Stimulated activated effector memory CD8-positive, alpha-beta T cell treated with anti-CD3 and anti-CD28 coated beads, Interleukin-12 subunit alpha, Interleukin-12 subunit beta, amount 100 ng/mL, for 72 hours (primary cell): ENCODE measurements around the gene PTPRM.

Experiments used
- ATAC-seq: fragments of 150-1000 bp; cut with Tn5 transposase; 2 replicates; pipeline ENCODE4 v1.10.0; 2021
- DNase-seq, 2 donors: peaks; one replicate each; pipeline ENCODE4 v3.0.0; 2021 to 2022; ENCODE audit warnings: low spot score in 2 of 2
- H3K27ac Mint-ChIP-seq: one replicate; pipeline ENCODE4 v1.8.0; 2022; ENCODE audit warnings: mild to moderate bottlenecking, mixed read lengths
- H3K36me3 Mint-ChIP-seq: one replicate; pipeline ENCODE4 v1.8.0; 2022; ENCODE audit warnings: mild to moderate bottlenecking, mixed read lengths
- H3K4me1 Mint-ChIP-seq: one replicate; pipeline ENCODE4 v1.8.0; 2022; ENCODE audit warnings: mixed read lengths
- H3K4me3 Mint-ChIP-seq: one replicate; pipeline ENCODE4 v1.8.0; 2022; ENCODE audit warnings: mild to moderate bottlenecking, mixed read lengths
- H3K9me3 Mint-ChIP-seq: one replicate; pipeline ENCODE4 v1.8.0; 2022; ENCODE audit warnings: mixed read lengths

Gene PTPRM

DNA sequence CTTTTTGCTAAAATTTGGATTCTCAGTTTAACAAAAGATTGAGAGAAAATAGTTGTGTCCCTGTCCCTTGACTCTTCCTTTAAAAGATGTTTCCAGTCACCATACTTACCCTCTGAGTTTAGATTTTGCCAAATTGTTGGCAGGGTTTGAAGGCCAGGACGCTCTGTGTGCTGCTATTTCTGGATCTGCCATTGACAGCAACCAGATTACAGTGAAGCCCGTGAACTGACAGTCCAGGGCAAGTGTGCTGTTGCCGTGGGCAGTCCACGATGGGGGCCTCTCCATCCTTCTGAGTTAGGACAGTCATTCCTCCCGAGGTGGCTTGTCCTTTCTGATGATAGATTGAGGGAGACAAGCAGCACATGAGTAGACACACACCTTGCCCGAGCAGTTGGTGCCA lies 89.9 kb downstream of the PTPRM start:
- no peaks in the 10 kb centered on the region for H3K36me3 Mint-ChIP-seq
- H3K9me3 Mint-ChIP-seq = peaks cover 5% of the 10 kb centered on the region
- no peak for ATAC-seq
- no peak overlapping the region for H3K4me3 Mint-ChIP-seq
- no peak overlapping the region for H3K27ac Mint-ChIP-seq
- no peaks in the 10 kb centered on the region for H3K4me1 Mint-ChIP-seq
- no peak for DNase-seq

- no peaks in the 10 kb centered on the region for H3K4me1 Mint-ChIP-seq
- H3K36me3 Mint-ChIP-seq = no peaks in the 10 kb centered on the region
- ATAC-seq (no peak), DNase-seq (no peak)
- H3K27ac Mint-ChIP-seq = no peak overlapping the region
- peaks cover 5% of the 10 kb centered on the region for H3K9me3 Mint-ChIP-seq
- H3K4me3 Mint-ChIP-seq = no peak overlapping the region
Measured at GRCh38 chr18:7657937-7658336, 90.8 kb downstream of the PTPRM start.

DNA sequence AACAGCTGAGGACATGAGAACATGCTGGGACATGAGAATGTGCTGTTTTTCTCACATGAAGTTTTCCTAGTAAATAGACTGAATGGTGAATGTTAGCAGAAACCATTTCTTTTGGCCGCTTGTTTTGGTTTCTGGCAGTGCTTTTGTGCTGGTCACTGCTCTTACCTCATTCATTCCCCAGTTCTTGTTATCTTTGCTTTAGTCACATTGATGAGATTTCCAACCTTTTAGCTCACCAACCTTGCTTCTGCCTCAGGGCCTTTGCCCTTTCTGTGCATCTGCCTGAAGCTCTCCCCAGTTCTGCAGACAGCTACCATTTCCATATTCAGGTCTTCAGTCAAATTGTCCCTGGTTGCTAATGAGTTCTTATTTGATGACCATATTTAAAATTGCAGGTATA lies 91.6 kb downstream of the PTPRM start:
- Mint-ChIP-seq H3K27ac (no peak overlapping the region), H3K4me3 (no peak overlapping the region), H3K9me3 (peaks cover 5% of the 10 kb centered on the region), H3K4me1 (no peaks in the 10 kb centered on the region), H3K36me3 (no peaks in the 10 kb centered on the region)
- no peak for DNase-seq
- no peak for ATAC-seq

GRCh38 chr18:7661207-7661606 lies 94.1 kb downstream of the PTPRM start:
- H3K9me3 Mint-ChIP-seq = peaks cover 8% of the 10 kb centered on the region
- DNase-seq = no peak
- no peak for ATAC-seq
- no peaks in the 10 kb centered on the region for H3K4me1 Mint-ChIP-seq
- no peak overlapping the region for H3K27ac Mint-ChIP-seq
- H3K4me3 Mint-ChIP-seq = no peak overlapping the region
- no peaks in the 10 kb centered on the region for H3K36me3 Mint-ChIP-seq

DNA sequence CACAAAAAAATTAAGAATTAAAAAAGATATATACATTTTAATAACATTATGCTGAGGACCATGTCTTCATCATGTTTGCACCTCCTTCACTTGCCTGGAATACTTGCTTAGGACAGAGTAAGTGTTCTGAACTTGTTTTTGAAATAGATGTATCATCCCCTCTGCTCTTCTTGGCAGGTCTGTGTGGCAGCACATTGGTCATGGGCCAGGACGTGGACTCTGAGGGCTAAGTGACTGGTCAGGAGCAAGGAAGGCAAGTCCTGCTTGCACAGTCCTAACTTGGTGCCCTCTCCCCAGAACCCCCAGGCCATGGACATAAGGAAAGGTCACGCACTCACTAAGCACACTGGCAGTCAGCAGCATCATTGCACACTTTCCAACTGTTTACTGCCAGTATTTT lies 95.8 kb downstream of the PTPRM start:
- H3K4me1 Mint-ChIP-seq = no peaks in the 10 kb centered on the region
- no peaks in the 10 kb centered on the region for H3K36me3 Mint-ChIP-seq
- ATAC-seq (no peak), DNase-seq (no peak)
- H3K4me3 Mint-ChIP-seq = no peak overlapping the region
- no peak overlapping the region for H3K27ac Mint-ChIP-seq
- peaks cover 5% of the 10 kb centered on the region for H3K9me3 Mint-ChIP-seq

GRCh38 chr18:7663366-7664312 lies 96.5 kb downstream of the PTPRM start:
- no peaks in the 10 kb centered on the region for H3K4me1 Mint-ChIP-seq
- DNase-seq (no peak), ATAC-seq (no peak)
- peaks cover 5% of the 10 kb centered on the region for H3K9me3 Mint-ChIP-seq
- H3K4me3 Mint-ChIP-seq = no peak overlapping the region
- H3K36me3 Mint-ChIP-seq = no peaks in the 10 kb centered on the region
- no peak overlapping the region for H3K27ac Mint-ChIP-seq

DNA sequence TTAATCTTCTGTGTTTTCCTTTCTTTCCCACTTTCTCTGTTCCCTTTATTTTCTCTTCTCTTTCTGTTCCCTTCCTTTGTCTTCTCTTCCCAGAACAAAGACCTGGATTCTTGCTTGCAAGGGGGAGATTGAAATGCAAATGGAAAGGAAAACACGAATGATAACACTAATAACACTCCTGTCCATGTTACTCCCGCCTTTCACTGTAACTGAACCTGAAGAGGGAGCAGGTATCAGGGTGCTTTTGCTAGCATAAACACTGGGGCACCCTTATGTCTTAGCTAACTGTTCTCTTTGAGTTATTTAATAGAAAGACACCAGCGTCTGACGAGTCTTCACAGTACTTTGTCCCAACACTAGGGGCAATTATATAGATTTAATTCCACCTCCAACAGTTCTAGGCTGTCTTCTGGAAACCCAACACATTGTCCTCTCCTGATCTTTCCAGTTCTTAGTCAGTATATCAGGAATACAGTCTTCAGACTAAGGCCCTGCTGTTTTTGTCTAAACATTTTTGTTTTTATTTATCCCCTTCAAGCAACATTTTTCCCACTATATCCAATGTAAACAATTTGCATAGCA lies 99.2 kb downstream of the PTPRM start:
- DNase-seq (no peak), ATAC-seq (no peak)
- no peak overlapping the region for H3K27ac Mint-ChIP-seq
- no peak overlapping the region for H3K4me3 Mint-ChIP-seq
- peaks cover 5% of the 10 kb centered on the region for H3K4me1 Mint-ChIP-seq
- H3K36me3 Mint-ChIP-seq = no peaks in the 10 kb centered on the region
- H3K9me3 Mint-ChIP-seq = peaks cover 6% of the 10 kb centered on the region

GRCh38 chr18:7668392-7668791 lies 101.3 kb downstream of the PTPRM start:
- Mint-ChIP-seq H3K4me3 (no peak overlapping the region), H3K9me3 (peaks cover 6% of the 10 kb centered on the region), H3K4me1 (peaks cover 5% of the 10 kb centered on the region), H3K36me3 (no peaks in the 10 kb centered on the region), H3K27ac (no peak overlapping the region)
- ATAC-seq = no peak
- DNase-seq = no peak

GRCh38 chr18:7669361-7669760 lies 102.2 kb downstream of the PTPRM start:
- Mint-ChIP-seq H3K36me3 (no peaks in the 10 kb centered on the region), H3K4me3 (no peak overlapping the region), H3K4me1 (peaks cover 5% of the 10 kb centered on the region), H3K9me3 (peaks cover 6% of the 10 kb centered on the region), H3K27ac (no peak overlapping the region)
- DNase-seq = no peak
- no peak for ATAC-seq

DNA sequence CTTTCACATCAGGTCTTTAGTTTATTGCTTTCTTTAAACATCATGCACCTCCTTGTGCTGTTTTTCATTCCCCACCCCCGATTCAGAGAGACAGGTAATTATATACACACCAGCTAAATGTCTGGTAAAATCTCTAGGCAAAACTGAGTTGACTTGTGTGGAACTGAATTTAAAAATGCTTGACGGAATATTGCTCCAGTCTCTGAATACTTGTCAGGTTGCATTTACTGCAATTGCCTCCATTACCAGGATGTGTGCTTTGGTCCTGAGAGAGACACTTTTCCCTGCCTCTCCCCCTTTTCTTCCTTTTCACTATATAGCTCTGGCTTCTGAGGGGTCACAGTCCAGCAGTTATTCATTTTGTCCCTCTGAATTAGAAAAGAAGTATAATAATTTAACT lies 104.0 kb downstream of the PTPRM start:
- Mint-ChIP-seq H3K4me3 (no peak overlapping the region), H3K4me1 (peaks cover 5% of the 10 kb centered on the region), H3K36me3 (no peaks in the 10 kb centered on the region), H3K9me3 (peaks cover 4% of the 10 kb centered on the region), H3K27ac (no peak overlapping the region)
- DNase-seq (no peak), ATAC-seq (no peak)

DNA sequence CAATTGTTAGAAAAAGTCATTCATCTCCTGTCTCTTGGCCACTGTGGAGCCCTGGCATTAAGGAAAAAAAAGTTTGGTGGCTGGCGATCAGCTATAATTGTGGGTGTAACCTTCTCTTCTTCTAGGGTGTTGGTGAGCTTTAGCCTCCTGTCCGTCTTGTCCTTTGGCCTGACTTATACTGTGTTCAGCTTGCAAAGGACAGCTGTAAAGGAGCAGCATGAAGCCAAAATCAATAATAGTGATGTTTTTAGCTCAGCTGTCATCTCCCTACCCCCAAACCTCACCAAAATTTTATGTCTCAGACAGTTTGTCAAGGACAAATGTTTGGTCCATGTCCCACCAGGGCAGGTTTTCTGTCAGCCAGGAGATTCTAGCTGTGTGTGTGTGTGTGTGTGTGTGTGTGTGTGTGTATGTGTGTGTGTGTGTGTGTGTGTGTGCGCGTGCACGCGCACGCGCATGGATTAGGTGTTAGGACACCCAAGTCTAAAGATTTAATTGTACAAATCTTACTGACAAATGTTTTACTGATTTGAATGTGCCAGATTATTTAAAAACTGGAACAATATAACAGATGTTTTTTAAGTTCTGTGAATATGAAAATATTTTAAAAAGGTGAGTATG lies 109.2 kb downstream of the PTPRM start:
- no peaks in the 10 kb centered on the region for H3K36me3 Mint-ChIP-seq
- no peaks in the 10 kb centered on the region for H3K4me1 Mint-ChIP-seq
- ATAC-seq (no peak), DNase-seq (no peak)
- no peak overlapping the region for H3K27ac Mint-ChIP-seq
- no peak overlapping the region for H3K4me3 Mint-ChIP-seq
- H3K9me3 Mint-ChIP-seq = no peaks in the 10 kb centered on the region

- H3K4me1 Mint-ChIP-seq = no peaks in the 10 kb centered on the region
- no peak overlapping the region for H3K4me3 Mint-ChIP-seq
- no peaks in the 10 kb centered on the region for H3K36me3 Mint-ChIP-seq
- no peak for ATAC-seq
- no peak overlapping the region for H3K27ac Mint-ChIP-seq
- no peaks in the 10 kb centered on the region for H3K9me3 Mint-ChIP-seq
- DNase-seq = no peak
Measured at GRCh38 chr18:7677001-7677400, 109.9 kb downstream of the PTPRM start.

- no peak overlapping the region for H3K27ac Mint-ChIP-seq
- ATAC-seq = no peak
- H3K9me3 Mint-ChIP-seq = no peaks in the 10 kb centered on the region
- no peaks in the 10 kb centered on the region for H3K4me1 Mint-ChIP-seq
- no peak overlapping the region for H3K4me3 Mint-ChIP-seq
- no peak for DNase-seq
- no peaks in the 10 kb centered on the region for H3K36me3 Mint-ChIP-seq
Measured at GRCh38 chr18:7677424-7677823, 110.3 kb downstream of the PTPRM start.

- Mint-ChIP-seq H3K4me3 (no peak overlapping the region), H3K4me1 (no peaks in the 10 kb centered on the region)
Measured at GRCh38 chr18:7678389-7678788, 111.3 kb downstream of the PTPRM start.

DNA sequence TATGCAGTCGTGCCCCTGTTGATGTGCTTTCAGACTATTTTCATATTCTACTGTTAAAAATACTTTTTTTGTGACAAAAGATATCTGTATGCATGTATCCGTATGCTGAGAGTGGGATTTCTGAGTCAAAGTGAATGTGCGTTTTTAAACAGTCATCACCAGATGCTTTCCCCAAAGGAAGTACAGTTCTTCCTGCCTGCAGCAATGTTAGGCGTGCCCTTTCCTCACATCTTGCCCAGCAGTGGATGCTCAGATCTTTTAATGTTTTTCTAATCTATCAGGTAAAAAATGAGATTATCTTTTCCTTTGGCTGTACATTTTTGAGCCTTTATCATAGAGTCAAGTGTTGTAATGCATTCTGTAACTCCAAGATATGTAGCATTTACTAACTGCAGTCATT lies 111.7 kb downstream of the PTPRM start:
- DNase-seq = no peak
- Mint-ChIP-seq H3K27ac (no peak overlapping the region), H3K4me1 (no peaks in the 10 kb centered on the region), H3K36me3 (no peaks in the 10 kb centered on the region), H3K4me3 (no peak overlapping the region), H3K9me3 (no peaks in the 10 kb centered on the region)
- ATAC-seq = no peak

More at GRCh38 chr18:7678389-7678788, 111.3 kb downstream of the PTPRM start:
- no peak for ATAC-seq
- Mint-ChIP-seq H3K9me3 (no peaks in the 10 kb centered on the region), H3K27ac (no peak overlapping the region), H3K36me3 (no peaks in the 10 kb centered on the region)
- no peak for DNase-seq

GRCh38 chr18:7681298-7681697 lies 114.2 kb downstream of the PTPRM start:
- Mint-ChIP-seq H3K36me3 (no peaks in the 10 kb centered on the region), H3K4me1 (no peaks in the 10 kb centered on the region), H3K9me3 (no peaks in the 10 kb centered on the region), H3K4me3 (no peak overlapping the region), H3K27ac (no peak overlapping the region)
- DNase-seq (no peak), ATAC-seq (no peak)
